Measurements from ENCODE around the gene GDNF.
"Not testable (repeated sequence)": the region's sequence is repeated elsewhere in the genome, so short reads cannot be mapped to it uniquely, and the experiment has no call there.

The GDNF gene

DNA sequence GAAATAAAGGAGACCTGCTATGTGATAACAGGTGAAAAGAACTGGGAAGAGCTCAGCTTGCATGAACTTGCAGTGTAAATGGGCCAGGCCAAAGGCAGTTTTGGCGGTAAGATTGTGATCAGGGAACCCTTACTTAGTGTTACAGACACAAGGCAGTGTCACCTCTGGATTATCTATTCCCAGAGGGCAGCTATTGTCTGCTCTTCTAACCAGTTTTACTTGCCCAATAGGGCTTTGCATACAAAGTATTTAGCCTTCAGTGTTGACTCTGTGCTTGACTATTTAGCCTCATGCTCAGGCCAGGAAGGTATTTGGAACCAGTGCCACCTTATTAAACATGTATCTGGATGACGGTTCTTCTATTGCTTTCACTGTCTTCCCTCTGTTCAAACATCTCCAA lies 38.3 kb downstream of the GDNF start:
- ChIA-PET CTCF (interaction anchor here (0.6 to 1.7 kb wide), 2 partner anchors 8 to 391 kb away, joined by 3 read pairs; no protein-coding TSS in a partner anchor), POLR2A (no interaction called here)
- Histone ChIP-seq H3K9me3 (ENCODE audit: control insufficient read depth, insufficient read depth, low read depth, low read length) (no peaks in the 10 kb centered on the region), H3K36me3 (ENCODE audit: control insufficient read depth in 2 of 2, insufficient read depth in 1 of 2, low read length in 2 of 2) (no peaks in the 10 kb centered on the region), H3K27ac (ENCODE audit: extremely low read depth, low read depth, low read length) (no peak overlapping the region), H3K4me3 (ENCODE audit: low read depth, low read length) (no peak overlapping the region), H3K4me1 (ENCODE audit: control insufficient read depth, insufficient read depth, low read length) (no peaks in the 10 kb centered on the region)
- TF ChIP-seq, protein P1, sequence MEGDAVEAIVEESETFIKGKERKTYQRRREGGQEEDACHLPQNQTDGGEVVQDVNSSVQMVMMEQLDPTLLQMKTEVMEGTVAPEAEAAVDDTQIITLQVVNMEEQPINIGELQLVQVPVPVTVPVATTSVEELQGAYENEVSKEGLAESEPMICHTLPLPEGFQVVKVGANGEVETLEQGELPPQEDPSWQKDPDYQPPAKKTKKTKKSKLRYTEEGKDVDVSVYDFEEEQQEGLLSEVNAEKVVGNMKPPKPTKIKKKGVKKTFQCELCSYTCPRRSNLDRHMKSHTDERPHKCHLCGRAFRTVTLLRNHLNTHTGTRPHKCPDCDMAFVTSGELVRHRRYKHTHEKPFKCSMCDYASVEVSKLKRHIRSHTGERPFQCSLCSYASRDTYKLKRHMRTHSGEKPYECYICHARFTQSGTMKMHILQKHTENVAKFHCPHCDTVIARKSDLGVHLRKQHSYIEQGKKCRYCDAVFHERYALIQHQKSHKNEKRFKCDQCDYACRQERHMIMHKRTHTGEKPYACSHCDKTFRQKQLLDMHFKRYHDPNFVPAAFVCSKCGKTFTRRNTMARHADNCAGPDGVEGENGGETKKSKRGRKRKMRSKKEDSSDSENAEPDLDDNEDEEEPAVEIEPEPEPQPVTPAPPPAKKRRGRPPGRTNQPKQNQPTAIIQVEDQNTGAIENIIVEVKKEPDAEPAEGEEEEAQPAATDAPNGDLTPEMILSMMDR (tag by site-specific recombination; IDR thresholded peaks at IDR 0.05), result no peak
- TF ChIP-seq, protein P2, sequence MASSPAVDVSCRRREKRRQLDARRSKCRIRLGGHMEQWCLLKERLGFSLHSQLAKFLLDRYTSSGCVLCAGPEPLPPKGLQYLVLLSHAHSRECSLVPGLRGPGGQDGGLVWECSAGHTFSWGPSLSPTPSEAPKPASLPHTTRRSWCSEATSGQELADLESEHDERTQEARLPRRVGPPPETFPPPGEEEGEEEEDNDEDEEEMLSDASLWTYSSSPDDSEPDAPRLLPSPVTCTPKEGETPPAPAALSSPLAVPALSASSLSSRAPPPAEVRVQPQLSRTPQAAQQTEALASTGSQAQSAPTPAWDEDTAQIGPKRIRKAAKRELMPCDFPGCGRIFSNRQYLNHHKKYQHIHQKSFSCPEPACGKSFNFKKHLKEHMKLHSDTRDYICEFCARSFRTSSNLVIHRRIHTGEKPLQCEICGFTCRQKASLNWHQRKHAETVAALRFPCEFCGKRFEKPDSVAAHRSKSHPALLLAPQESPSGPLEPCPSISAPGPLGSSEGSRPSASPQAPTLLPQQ (tag by site-specific recombination; IDR thresholded peaks at IDR 0.05), result no peak
- TF ChIP-seq ZFP3 (tag by site-specific recombination; IDR thresholded peaks at IDR 0.05; ENCODE audit: low read depth), result no peak
- no peak for TF ChIP-seq ZNF791 (tag by site-specific recombination; IDR thresholded peaks at IDR 0.05)
- TF ChIP-seq, protein P3, sequence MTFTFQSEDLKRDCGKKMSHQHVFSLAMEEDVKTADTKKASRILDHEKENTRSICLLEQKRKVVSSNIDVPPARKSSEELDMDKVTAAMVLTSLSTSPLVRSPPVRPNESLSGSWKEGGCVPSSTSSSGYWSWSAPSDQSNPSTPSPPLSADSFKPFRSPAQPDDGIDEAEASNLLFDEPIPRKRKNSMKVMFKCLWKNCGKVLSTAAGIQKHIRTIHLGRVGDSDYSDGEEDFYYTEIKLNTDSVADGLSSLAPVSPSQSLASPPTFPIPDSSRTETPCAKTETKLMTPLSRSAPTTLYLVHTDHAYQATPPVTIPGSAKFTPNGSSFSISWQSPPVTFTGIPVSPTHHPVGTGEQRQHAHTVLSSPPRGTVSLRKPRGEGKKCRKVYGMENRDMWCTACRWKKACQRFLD (tag by site-specific recombination; IDR thresholded peaks at IDR 0.05), result no peak

DNA sequence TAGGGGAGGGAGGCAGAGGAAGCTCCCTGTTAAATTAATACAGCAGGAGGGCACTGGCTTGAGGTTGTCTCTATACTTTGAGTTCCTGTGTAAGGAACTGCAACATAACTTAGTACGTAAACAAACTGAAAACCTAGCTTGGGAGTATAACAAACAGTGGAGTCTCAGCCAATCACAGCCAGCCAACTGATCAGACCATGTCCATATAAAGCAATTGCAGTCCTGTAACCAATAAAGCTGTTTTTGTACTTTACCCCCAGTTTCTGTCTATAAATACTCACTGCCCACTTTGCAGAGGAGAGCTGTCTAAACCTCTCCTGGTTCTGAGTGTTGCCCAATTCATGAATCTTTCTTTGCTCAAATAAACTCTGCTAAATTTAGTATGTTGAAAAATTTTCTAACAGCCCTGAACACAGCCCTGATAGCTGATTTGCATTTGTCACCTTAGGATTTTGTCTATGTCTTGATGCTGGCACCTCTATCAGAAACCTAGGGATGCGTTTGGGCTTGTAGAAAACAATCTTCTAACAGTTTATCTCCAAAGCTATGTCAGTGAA lies 39.9 kb downstream of the GDNF start:
- Histone ChIP-seq H3K4me3 (ENCODE audit: low read depth, low read length) (no peak overlapping the region), H3K36me3 (ENCODE audit: control insufficient read depth in 2 of 2, insufficient read depth in 1 of 2, low read length in 2 of 2) (no peaks in the 10 kb centered on the region), H3K9me3 (ENCODE audit: control insufficient read depth, insufficient read depth, low read depth, low read length) (no peaks in the 10 kb centered on the region), H3K4me1 (ENCODE audit: control insufficient read depth, insufficient read depth, low read length) (no peaks in the 10 kb centered on the region), H3K27ac (ENCODE audit: extremely low read depth, low read depth, low read length) (no peak overlapping the region)
- TF ChIP-seq ZNF549 (tag by site-specific recombination; IDR thresholded peaks at IDR 0.05) (peak; percentile 94), ZNF501 (tag by site-specific recombination; IDR thresholded peaks at IDR 0.05) (no peak)
- ChIA-PET CTCF (interaction anchor here (0.5 to 1.0 kb wide), 3 partner anchors 25 to 179 kb away, joined by 3 read pairs; no protein-coding TSS in a partner anchor), POLR2A (no interaction called here)

DNA sequence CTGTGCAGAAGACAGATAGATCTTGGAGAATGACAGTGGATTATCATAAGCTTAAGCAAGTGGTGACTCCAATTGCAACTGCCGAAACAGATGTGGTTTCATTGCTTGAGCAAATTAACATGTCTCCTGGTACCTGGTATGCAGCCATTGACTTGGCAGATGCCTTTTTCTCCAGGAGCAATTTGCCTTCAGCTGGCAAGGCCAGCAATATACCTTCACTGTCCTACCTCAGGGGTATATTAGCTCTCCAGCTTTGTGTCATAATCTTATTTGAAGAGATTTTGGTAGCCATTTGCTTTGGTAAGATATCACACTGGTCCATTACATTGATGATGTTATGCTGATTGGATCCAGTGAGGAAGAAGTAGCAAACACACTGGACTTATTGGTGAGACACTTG lies 43.4 kb downstream of the GDNF start:
- POLR2A ChIA-PET; H3K36me3 ChIP-seq (ENCODE audit: control insufficient read depth in 2 of 2, insufficient read depth in 1 of 2, low read length in 2 of 2); H3K4me1 ChIP-seq (ENCODE audit: control insufficient read depth, insufficient read depth, low read length); H3K4me3 ChIP-seq (ENCODE audit: low read depth, low read length); H3K9me3 ChIP-seq (ENCODE audit: control insufficient read depth, insufficient read depth, low read depth, low read length); H3K27ac ChIP-seq (ENCODE audit: extremely low read depth, low read depth, low read length): not testable (repeated sequence)
- TF ChIP-seq ZNF157 (tag by site-specific recombination; IDR thresholded peaks at IDR 0.05), result peak; percentile 95
- CTCF ChIA-PET, result interaction anchor here (0.5 kb wide), 1 partner anchor 660 kb away, joined by 3 read pairs; no protein-coding TSS in a partner anchor

DNA sequence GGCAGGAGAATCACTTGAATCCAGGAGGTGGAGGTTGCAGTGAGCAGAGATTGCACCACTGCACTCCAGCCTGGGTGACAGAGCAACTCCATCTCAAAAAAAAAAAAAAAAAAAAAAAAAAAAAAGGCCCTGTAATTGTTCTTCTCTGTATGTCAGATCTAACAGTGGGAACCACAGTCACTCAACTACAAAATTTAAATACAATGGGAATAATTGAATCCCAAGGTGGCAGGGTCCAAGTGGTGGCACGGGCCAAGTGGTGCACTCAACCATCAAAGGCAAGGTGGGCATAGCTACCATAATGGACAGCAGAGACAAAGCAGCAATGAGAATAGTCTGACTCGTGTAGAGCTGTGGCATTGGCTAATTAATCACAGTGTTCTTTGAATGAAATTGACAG lies 44.5 kb downstream of the GDNF start:
- H3K9me3 ChIP-seq (ENCODE audit: control insufficient read depth, insufficient read depth, low read depth, low read length); H3K36me3 ChIP-seq (ENCODE audit: control insufficient read depth in 2 of 2, insufficient read depth in 1 of 2, low read length in 2 of 2); H3K4me3 ChIP-seq (ENCODE audit: low read depth, low read length); CTCF ChIA-PET; H3K4me1 ChIP-seq (ENCODE audit: control insufficient read depth, insufficient read depth, low read length); H3K27ac ChIP-seq (ENCODE audit: extremely low read depth, low read depth, low read length): not testable (repeated sequence)
- TF ChIP-seq, protein P4, sequence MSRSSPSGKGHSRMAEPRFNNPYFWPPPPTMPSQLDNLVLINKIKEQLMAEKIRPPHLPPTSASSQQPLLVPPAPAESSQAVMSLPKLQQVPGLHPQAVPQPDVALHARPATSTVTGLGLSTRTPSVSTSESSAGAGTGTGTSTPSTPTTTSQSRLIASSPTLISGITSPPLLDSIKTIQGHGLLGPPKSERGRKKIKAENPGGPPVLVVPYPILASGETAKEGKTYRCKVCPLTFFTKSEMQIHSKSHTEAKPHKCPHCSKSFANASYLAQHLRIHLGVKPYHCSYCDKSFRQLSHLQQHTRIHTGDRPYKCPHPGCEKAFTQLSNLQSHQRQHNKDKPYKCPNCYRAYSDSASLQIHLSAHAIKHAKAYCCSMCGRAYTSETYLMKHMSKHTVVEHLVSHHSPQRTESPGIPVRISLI (tag by site-specific recombination; IDR thresholded peaks at IDR 0.05), result peak; percentile 50; the same call in 1 of the 2 replicates
- peak; percentile 97 for TF ChIP-seq ZNF302 (tag by site-specific recombination; IDR thresholded peaks at IDR 0.05; ENCODE audit: low read depth)
- POLR2A ChIA-PET, result interaction anchor here (0.6 kb wide), 1 partner anchor 154 kb away, joined by 8 read pairs; no protein-coding TSS in a partner anchor

Measured in HEK293 (cell line).